Naive thymus-derived CD8-positive, alpha-beta T cell (primary cell): ENCODE data around the gene DRAP1. TPM values are rescaled to one million over a fixed set of nuclear protein-coding genes. Genes with fewer than 3 reads are reported as not detected.
A peak's percentile ranks its signal among the peaks of the same experiment; 100 is the strongest.

Experiments
- ATAC-seq, 2 donors: fragments of 150-1000 bp; cut with Tn5 transposase in 1 of 2; sonication (Bioruptor Pico), chemical (Tn5 transposase) in 1 of 2; 1 replicate in 1 of 2; 2 replicates in 1 of 2; pipeline ENCODE4 v1.10.0; 2021; ENCODE audit warnings: mild to moderate bottlenecking in 2 of 2, moderate library complexity in 2 of 2
- POLR2A ChIA-PET: fragments of 350-600 bp; sonication (Branson Sonifier 250); formaldehyde crosslinking; loops from one replicate; lab custom pipeline; 2021; ENCODE audit warnings: antibody characterized with exemption; lab: Charles Lee
- DNase-seq, 10 donors: peaks; one replicate each; pipeline versions ENCODE4 v3.0.0 to v3.0.0-alpha.2; 2020 to 2022
- H3K27ac Mint-ChIP-seq, 10 donors: one replicate each; pipeline ENCODE4 v1.8.0; 2020 to 2022; ENCODE audit warnings: mild to moderate bottlenecking in 10 of 10, mixed read lengths in 10 of 10, moderate library complexity in 4 of 10, inconsistent platforms in 1 of 10
- H3K27me3 Mint-ChIP-seq, 5 donors: one replicate each; pipeline ENCODE4 v1.8.0; 2021 to 2022; ENCODE audit warnings: mixed read lengths in 5 of 5
- H3K36me3 Mint-ChIP-seq, 3 donors: one replicate each; pipeline ENCODE4 v1.8.0; 2020 to 2022; ENCODE audit warnings: mixed read lengths in 3 of 3, mild to moderate bottlenecking in 2 of 3, inconsistent platforms in 1 of 3
- H3K4me1 Mint-ChIP-seq, 4 donors: one replicate each; pipeline ENCODE4 v1.8.0; 2021 to 2022; ENCODE audit warnings: mixed read lengths in 4 of 4
- H3K4me3 Mint-ChIP-seq, 10 donors: one replicate each; pipeline ENCODE4 v1.8.0; 2020 to 2022; ENCODE audit warnings: mild to moderate bottlenecking in 10 of 10, mixed read lengths in 10 of 10, moderate library complexity in 6 of 10, inconsistent platforms in 1 of 10
- H3K9me3 Mint-ChIP-seq, 9 donors: one replicate each; pipeline ENCODE4 v1.8.0; 2020 to 2022; ENCODE audit warnings: mixed read lengths in 9 of 9, mild to moderate bottlenecking in 3 of 9, inconsistent platforms in 1 of 9, moderate library complexity in 1 of 9
- polyA plus RNA-seq, 3 donors: library from polyadenylated mRNA; unstranded; fragments of 300-500 nt; fragmentation: Illumina TruSeq; gene quantifications; one replicate each; pipeline ENCODE4 v1.2.3, GENCODE V29; 2021
- total RNA-seq, 8 experiments: library from RNA in 2 of 8; stranded (reverse) in 2 of 8; gene quantifications; one replicate each; pipeline ENCODE4 v1.2.3 and lab custom pipeline; 2021 to 2026

The DRAP1 gene
- total and polyA plus RNA-seq, 5 experiments from 2014 or later = 73.1 to 112 (median 103) TPM

- Mint-ChIP-seq H3K27ac (peak overlapping the region in 9 of 10 donors; percentile 25 to 98 (median 40)), H3K4me1 (peaks cover 17 to 50% (median 47%) of the 10 kb centered on the region in 4 donors), H3K27me3 (no peaks in the 10 kb centered on the region), H3K9me3 (no peaks in the 10 kb centered on the region), H3K4me3 (peak overlapping the region in 3 of 10 donors; percentile 18 to 24 (median 18)), H3K36me3 (peaks cover 0 to 8% (median 0%) of the 10 kb centered on the region in 3 donors)
- DNase-seq (peak in 1 of 10 donors; percentile 58), ATAC-seq (no peak)
- POLR2A ChIA-PET = interaction anchor here (0.6 to 5.5 kb wide), 7 partner anchors 27 to 1091 kb away, joined by 3 to 51 read pairs (median 4); partner anchors contain the start of genes BANF1, CCDC85B, EIF1AD and FIBP
Measured at GRCh38 chr11:65958774-65959420, 39.7 kb downstream of the DRAP1 start.

GRCh38 chr11:65960824-65961266, 41.6 kb downstream of the DRAP1 start:
- peaks cover 0 to 28% (median 4%) of the 10 kb centered on the region in 3 donors for H3K36me3 Mint-ChIP-seq

GRCh38 chr11:65961267-65962140, 42.3 kb downstream of the DRAP1 start, which contains the start of gene SART1:
SART1 (plus strand) TSS chr11:65961734; CDS start chr11:65961781, 47 bp downstream.
- DNase-seq (peak; percentile 91 to 99 (median 96)), ATAC-seq (peak; percentile 91 to 93)
- POLR2A ChIA-PET = interaction anchor here (0.5 to 5.5 kb wide), 19 partner anchors 9 to 389 kb away, joined by 3 to 51 read pairs (median 6); partner anchors contain the start of genes BANF1, C11orf68, CCDC85B and CFL1
- Mint-ChIP-seq H3K36me3 (peaks cover 0 to 34% (median 6%) of the 10 kb centered on the region in 3 donors), H3K4me1 (peaks cover 23 to 51% (median 50%) of the 10 kb centered on the region in 4 donors), H3K27ac (peak within 1 kb of the TSS; percentile 97 to 100 (median 98)), H3K27me3 (no peaks in the 10 kb centered on the region), H3K9me3 (no peaks in the 10 kb centered on the region), H3K4me3 (peak within 1 kb of the TSS; percentile 93 to 99 (median 98))

More at GRCh38 chr11:65960824-65961266, 41.6 kb downstream of the DRAP1 start:
- ATAC-seq (peak in 1 of 2 donors; percentile 1), DNase-seq (peak in 1 of 10 donors; percentile 55)
- no peaks in the 10 kb centered on the region for H3K27me3 Mint-ChIP-seq
- POLR2A ChIA-PET = interaction anchor here (0.7 to 5.5 kb wide), 16 partner anchors 15 to 390 kb away, joined by 3 to 51 read pairs (median 5); partner anchors contain the start of genes BANF1, C11orf68, CCDC85B and CFL1
- H3K4me3 Mint-ChIP-seq = peak overlapping the region; percentile 93 to 99 (median 98)
- no peaks in the 10 kb centered on the region for H3K9me3 Mint-ChIP-seq
- peak overlapping the region; percentile 97 to 100 (median 98) for H3K27ac Mint-ChIP-seq
- peaks cover 22 to 57% (median 53%) of the 10 kb centered on the region in 4 donors for H3K4me1 Mint-ChIP-seq

- no peaks in the 10 kb centered on the region for H3K9me3 Mint-ChIP-seq
- H3K4me1 Mint-ChIP-seq = peaks cover 21 to 45% (median 44%) of the 10 kb centered on the region in 4 donors
- peaks cover 0 to 41% (median 6%) of the 10 kb centered on the region in 3 donors for H3K36me3 Mint-ChIP-seq
- H3K4me3 Mint-ChIP-seq = peak overlapping the region; percentile 86 to 99 (median 97)
- POLR2A ChIA-PET = interaction anchor here (0.5 to 5.5 kb wide), 12 partner anchors 10 to 347 kb away, joined by 3 to 51 read pairs (median 6); partner anchors contain the start of genes BANF1, C11orf68, CCDC85B and CFL1
- peak in 2 of 10 donors; percentile 28 to 39 for DNase-seq
- H3K27me3 Mint-ChIP-seq = no peaks in the 10 kb centered on the region
- ATAC-seq = no peak
- H3K27ac Mint-ChIP-seq = peak overlapping the region; percentile 85 to 100 (median 98)
Measured at GRCh38 chr11:65962141-65962564, 42.9 kb downstream of the DRAP1 start.

GRCh38 chr11:65964906-65965305, 45.7 kb downstream of the DRAP1 start:
- no peaks in the 10 kb centered on the region for H3K9me3 Mint-ChIP-seq
- H3K4me3 Mint-ChIP-seq = no peak overlapping the region
- H3K4me1 Mint-ChIP-seq = peaks cover 27 to 46% (median 41%) of the 10 kb centered on the region in 4 donors
- no peak for ATAC-seq
- peak overlapping the region in 1 of 10 donors; percentile 19 for H3K27ac Mint-ChIP-seq
- no peak for DNase-seq
- H3K27me3 Mint-ChIP-seq = no peaks in the 10 kb centered on the region
- POLR2A ChIA-PET = interaction anchor here (1.4 to 1.9 kb wide), 2 partner anchors 37 to 77 kb away, joined by 4 to 5 read pairs; partner anchors contain the start of genes BANF1, EIF1AD and FIBP
- H3K36me3 Mint-ChIP-seq = peaks cover 0 to 67% (median 6%) of the 10 kb centered on the region in 3 donors

- peak overlapping the region in 4 of 10 donors; percentile 18 to 86 (median 42) for H3K27ac Mint-ChIP-seq
- H3K36me3 Mint-ChIP-seq = peaks cover 0 to 74% (median 6%) of the 10 kb centered on the region in 3 donors
- peaks cover 30 to 49% (median 42%) of the 10 kb centered on the region in 4 donors for H3K4me1 Mint-ChIP-seq
- no peak overlapping the region for H3K4me3 Mint-ChIP-seq
- no peaks in the 10 kb centered on the region for H3K27me3 Mint-ChIP-seq
- no peak for ATAC-seq
- POLR2A ChIA-PET = interaction anchor here (0.9 to 1.4 kb wide), 2 partner anchors 36 to 92 kb away, joined by 4 read pairs; partner anchors contain the start of genes BANF1 and EIF1AD
- H3K9me3 Mint-ChIP-seq = no peaks in the 10 kb centered on the region
- DNase-seq = no peak
Measured at GRCh38 chr11:65965986-65966762, 46.9 kb downstream of the DRAP1 start.

GRCh38 chr11:65967329-65967934, 48.2 kb downstream of the DRAP1 start:
- no peaks in the 10 kb centered on the region for H3K27me3 Mint-ChIP-seq
- no peaks in the 10 kb centered on the region for H3K9me3 Mint-ChIP-seq
- H3K27ac Mint-ChIP-seq = no peak overlapping the region
- POLR2A ChIA-PET = no interaction called here
- H3K4me3 Mint-ChIP-seq = no peak overlapping the region
- no peak for ATAC-seq
- H3K36me3 Mint-ChIP-seq = peaks cover 0 to 82% (median 6%) of the 10 kb centered on the region in 3 donors
- H3K4me1 Mint-ChIP-seq = peaks cover 27 to 42% (median 33%) of the 10 kb centered on the region in 4 donors
- no peak for DNase-seq

GRCh38 chr11:65968600-65969482, 49.6 kb downstream of the DRAP1 start:
- DNase-seq (no peak), ATAC-seq (no peak)
- no peak overlapping the region for H3K4me3 Mint-ChIP-seq
- peaks cover 14 to 28% (median 22%) of the 10 kb centered on the region in 4 donors for H3K4me1 Mint-ChIP-seq
- peak overlapping the region in 4 of 10 donors; percentile 28 to 65 (median 56) for H3K27ac Mint-ChIP-seq
- H3K9me3 Mint-ChIP-seq = no peaks in the 10 kb centered on the region
- peaks cover 0 to 89% (median 7%) of the 10 kb centered on the region in 3 donors for H3K36me3 Mint-ChIP-seq
- H3K27me3 Mint-ChIP-seq = no peaks in the 10 kb centered on the region
- POLR2A ChIA-PET = no interaction called here
